T-helper 1 cell treated with Interleukin-12 subunit alpha and Interleukin-12 subunit beta and Interleukin-4 antibody, amounts not matched to agents 30 μg/mL and 1 μg/mL, for 36 hours (primary cell): Measurements from ENCODE around the gene ZNF865.
"Not testable (repeated sequence)": the region's sequence is repeated elsewhere in the genome, so short reads cannot be mapped to it uniquely, and the experiment has no call there.

Experiments
- H3K27ac Mint-ChIP-seq: one replicate; pipeline ENCODE4 v1.8.0; 2021; ENCODE audit warnings: mild to moderate bottlenecking, mixed read lengths
- H3K27me3 Mint-ChIP-seq: one replicate; pipeline ENCODE4 v1.8.0; 2021; ENCODE audit warnings: low read depth, mixed read lengths
- H3K36me3 Mint-ChIP-seq: one replicate; pipeline ENCODE4 v1.8.0; 2021; ENCODE audit warnings: low read depth, mixed read lengths
- H3K4me1 Mint-ChIP-seq: one replicate; pipeline ENCODE4 v1.8.0; 2021; ENCODE audit warnings: low read depth, mixed read lengths
- H3K4me3 Mint-ChIP-seq: one replicate; pipeline ENCODE4 v1.8.0; 2021; ENCODE audit warnings: mild to moderate bottlenecking, moderate library complexity, mixed read lengths
- H3K9me3 Mint-ChIP-seq: one replicate; pipeline ENCODE4 v1.8.0; 2021; ENCODE audit warnings: mixed read lengths

The ZNF865 gene

DNA sequence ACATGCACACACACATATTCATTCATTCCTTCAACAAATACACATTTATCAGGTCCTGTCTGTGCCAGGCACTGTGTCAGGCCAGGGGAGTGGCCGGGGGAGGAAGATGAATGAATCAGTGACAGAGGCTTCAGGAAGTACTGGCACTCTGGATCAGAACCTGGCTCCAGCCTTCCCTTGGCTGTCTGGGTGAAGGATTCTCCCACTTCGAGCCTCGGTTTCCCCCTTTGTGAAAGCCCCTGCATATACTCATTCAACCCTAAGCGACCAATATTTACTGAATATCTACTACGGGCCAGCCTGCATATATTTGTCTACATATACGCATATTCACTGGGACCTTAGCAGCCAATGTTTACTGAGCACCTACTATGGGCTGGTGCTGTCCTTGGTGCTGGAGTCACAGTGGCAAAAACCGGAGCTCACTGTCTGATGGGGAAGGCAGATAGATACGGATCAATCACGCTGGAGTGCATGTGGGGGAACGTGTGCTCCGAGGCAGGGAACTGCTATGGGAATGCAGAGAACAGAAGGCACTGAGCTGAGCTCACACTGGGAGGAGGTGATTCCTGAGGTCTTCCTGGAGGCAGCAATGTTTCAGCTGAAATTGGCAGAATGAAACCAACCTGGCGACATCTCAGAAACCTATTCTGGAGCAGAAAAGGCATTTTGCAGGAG is 24.2 kb upstream of the ZNF865 start:
- Mint-ChIP-seq H3K4me3 (peak overlapping the region; percentile 88), H3K27ac (peak overlapping the region; percentile 71), H3K9me3 (no peaks in the 10 kb centered on the region), H3K27me3 (peaks cover 22% of the 10 kb centered on the region), H3K36me3 (peaks cover 11% of the 10 kb centered on the region), H3K4me1 (peaks cover 21% of the 10 kb centered on the region)

- Mint-ChIP-seq H3K36me3 (peaks cover 8% of the 10 kb centered on the region), H3K27ac (no peak overlapping the region), H3K27me3 (peaks cover 27% of the 10 kb centered on the region), H3K4me3 (no peak overlapping the region), H3K9me3 (no peaks in the 10 kb centered on the region), H3K4me1 (peaks cover 21% of the 10 kb centered on the region)
These were observed 23.6 kb upstream of the ZNF865 start for GRCh38 chr19:55581823-55582223.

DNA sequence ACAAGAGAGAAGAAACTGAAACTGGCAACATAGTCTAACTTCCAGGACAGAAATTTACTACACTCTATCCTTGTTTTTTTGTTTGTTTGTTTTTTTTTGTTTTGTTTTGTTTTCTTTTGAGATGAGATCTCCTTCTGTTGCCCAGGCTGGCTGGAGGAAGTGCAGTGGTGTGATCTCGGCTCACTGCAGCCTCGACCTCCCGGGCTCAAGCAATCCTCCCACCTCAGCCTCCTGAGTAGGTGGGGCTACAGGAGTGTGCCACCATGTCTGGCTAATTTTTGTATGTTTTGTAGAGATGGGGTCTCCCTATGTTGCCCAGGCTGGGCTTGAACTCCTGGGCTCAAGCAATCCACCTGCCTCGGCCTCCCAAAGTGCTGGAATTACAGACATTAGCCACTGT is 23.2 kb upstream of the ZNF865 start:
- H3K27ac Mint-ChIP-seq = not testable (repeated sequence)

GRCh38 chr19:55583897-55584296 is 21.6 kb upstream of the ZNF865 start:
- H3K27me3 Mint-ChIP-seq = peaks cover 34% of the 10 kb centered on the region
- not testable (repeated sequence) for H3K27ac Mint-ChIP-seq, H3K36me3 Mint-ChIP-seq, H3K9me3 Mint-ChIP-seq, H3K4me3 Mint-ChIP-seq
- H3K4me1 Mint-ChIP-seq = peaks cover 24% of the 10 kb centered on the region

More for the DNA sequence above, 23.2 kb upstream of the ZNF865 start:
- peaks cover 32% of the 10 kb centered on the region for H3K27me3 Mint-ChIP-seq
- H3K4me1 Mint-ChIP-seq = peaks cover 22% of the 10 kb centered on the region
- not testable (repeated sequence) for H3K9me3 Mint-ChIP-seq, H3K4me3 Mint-ChIP-seq, H3K36me3 Mint-ChIP-seq

GRCh38 chr19:55584871-55585270 is 20.6 kb upstream of the ZNF865 start:
- no peak overlapping the region for H3K4me3 Mint-ChIP-seq
- H3K27ac Mint-ChIP-seq = no peak overlapping the region
- H3K9me3 Mint-ChIP-seq = no peaks in the 10 kb centered on the region
- H3K4me1 Mint-ChIP-seq = peaks cover 20% of the 10 kb centered on the region
- H3K36me3 Mint-ChIP-seq = no peaks in the 10 kb centered on the region
- H3K27me3 Mint-ChIP-seq = peaks cover 34% of the 10 kb centered on the region

DNA sequence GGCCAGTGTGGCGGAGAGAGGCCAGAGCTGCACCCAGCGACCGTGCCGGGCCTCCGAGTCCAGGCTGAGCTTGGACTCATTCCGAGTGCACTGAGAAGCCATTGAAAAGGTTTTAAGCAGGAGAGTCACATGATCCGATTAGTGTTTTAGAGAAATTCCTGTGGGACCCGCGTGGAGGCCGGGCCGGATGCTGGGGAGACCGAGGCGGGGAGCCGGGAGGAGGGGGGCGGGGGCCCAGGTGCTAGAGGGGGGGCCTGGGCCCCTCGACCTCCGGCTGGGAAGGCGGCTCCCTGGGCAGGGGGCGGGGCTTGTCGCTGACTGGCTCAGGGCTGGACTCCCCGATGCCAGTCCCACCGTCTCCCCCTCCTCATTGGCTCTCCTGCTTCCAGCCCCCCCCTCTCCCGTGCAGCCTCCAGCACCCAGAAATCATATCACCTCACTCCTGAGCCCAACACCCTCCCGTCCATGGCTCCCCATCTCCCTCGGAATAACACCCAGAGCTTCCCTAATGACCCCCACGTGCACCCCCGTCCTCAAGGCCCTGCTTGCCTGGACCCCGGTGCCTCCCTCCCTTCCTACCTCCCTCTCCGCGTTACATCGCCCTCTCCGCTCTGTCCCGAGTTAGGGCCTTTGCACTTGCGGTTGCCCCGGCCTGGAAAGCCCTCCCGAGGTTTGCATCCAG is 19.6 kb upstream of the ZNF865 start:
- Mint-ChIP-seq H3K36me3 (no peaks in the 10 kb centered on the region), H3K4me1 (peaks cover 20% of the 10 kb centered on the region), H3K27me3 (peaks cover 34% of the 10 kb centered on the region), H3K4me3 (peak overlapping the region; percentile 7), H3K9me3 (no peaks in the 10 kb centered on the region), H3K27ac (no peak overlapping the region)

- Mint-ChIP-seq H3K4me3 (peak overlapping the region; percentile 69), H3K4me1 (peaks cover 9% of the 10 kb centered on the region), H3K9me3 (no peaks in the 10 kb centered on the region), H3K36me3 (peaks cover 8% of the 10 kb centered on the region), H3K27ac (no peak overlapping the region), H3K27me3 (peaks cover 34% of the 10 kb centered on the region)
These were observed 18.3 kb upstream of the ZNF865 start for GRCh38 chr19:55586976-55587668.

GRCh38 chr19:55588738-55589137 is 16.7 kb upstream of the ZNF865 start:
- peaks cover 9% of the 10 kb centered on the region for H3K4me1 Mint-ChIP-seq
- H3K4me3 Mint-ChIP-seq = no peak overlapping the region
- peaks cover 11% of the 10 kb centered on the region for H3K36me3 Mint-ChIP-seq
- no peak overlapping the region for H3K27ac Mint-ChIP-seq
- no peaks in the 10 kb centered on the region for H3K9me3 Mint-ChIP-seq
- peaks cover 34% of the 10 kb centered on the region for H3K27me3 Mint-ChIP-seq

DNA sequence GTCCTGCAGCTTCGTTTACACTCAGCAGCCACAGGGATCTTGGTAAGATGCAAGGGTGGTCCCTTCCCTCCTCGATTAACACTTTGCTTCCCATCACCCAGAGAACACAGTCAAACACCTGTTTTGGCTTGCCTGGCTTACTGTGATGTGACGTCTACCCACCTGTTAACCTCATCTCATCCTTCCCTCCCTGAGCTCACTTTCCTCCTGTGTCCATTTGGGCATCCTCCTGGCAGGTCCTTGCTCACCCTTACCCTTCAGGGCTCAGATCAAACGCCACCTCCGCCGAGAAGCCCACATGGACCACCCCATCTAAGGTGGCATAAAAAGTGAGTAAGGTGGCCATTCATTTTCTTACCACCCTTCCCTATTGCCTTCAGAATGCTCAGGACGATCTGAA is 15.3 kb upstream of the ZNF865 start:
- H3K36me3 Mint-ChIP-seq = peaks cover 17% of the 10 kb centered on the region
- no peak overlapping the region for H3K4me3 Mint-ChIP-seq
- no peak overlapping the region for H3K27ac Mint-ChIP-seq
- peaks cover 24% of the 10 kb centered on the region for H3K27me3 Mint-ChIP-seq
- peaks cover 9% of the 10 kb centered on the region for H3K4me1 Mint-ChIP-seq
- H3K9me3 Mint-ChIP-seq = no peaks in the 10 kb centered on the region

GRCh38 chr19:55590617-55591016 is 14.8 kb upstream of the ZNF865 start:
- no peaks in the 10 kb centered on the region for H3K9me3 Mint-ChIP-seq
- no peak overlapping the region for H3K27ac Mint-ChIP-seq

GRCh38 chr19:55591555-55591954 is 13.9 kb upstream of the ZNF865 start:
- Mint-ChIP-seq H3K4me1 (peaks cover 5% of the 10 kb centered on the region), H3K9me3 (no peaks in the 10 kb centered on the region), H3K4me3 (no peak overlapping the region), H3K36me3 (peaks cover 31% of the 10 kb centered on the region), H3K27ac (peak overlapping the region; percentile 57), H3K27me3 (peaks cover 9% of the 10 kb centered on the region)

More at GRCh38 chr19:55590617-55591016, 14.8 kb upstream of the ZNF865 start:
- Mint-ChIP-seq H3K4me3 (no peak overlapping the region), H3K27me3 (peaks cover 19% of the 10 kb centered on the region), H3K36me3 (peaks cover 22% of the 10 kb centered on the region), H3K4me1 (peaks cover 5% of the 10 kb centered on the region)

DNA sequence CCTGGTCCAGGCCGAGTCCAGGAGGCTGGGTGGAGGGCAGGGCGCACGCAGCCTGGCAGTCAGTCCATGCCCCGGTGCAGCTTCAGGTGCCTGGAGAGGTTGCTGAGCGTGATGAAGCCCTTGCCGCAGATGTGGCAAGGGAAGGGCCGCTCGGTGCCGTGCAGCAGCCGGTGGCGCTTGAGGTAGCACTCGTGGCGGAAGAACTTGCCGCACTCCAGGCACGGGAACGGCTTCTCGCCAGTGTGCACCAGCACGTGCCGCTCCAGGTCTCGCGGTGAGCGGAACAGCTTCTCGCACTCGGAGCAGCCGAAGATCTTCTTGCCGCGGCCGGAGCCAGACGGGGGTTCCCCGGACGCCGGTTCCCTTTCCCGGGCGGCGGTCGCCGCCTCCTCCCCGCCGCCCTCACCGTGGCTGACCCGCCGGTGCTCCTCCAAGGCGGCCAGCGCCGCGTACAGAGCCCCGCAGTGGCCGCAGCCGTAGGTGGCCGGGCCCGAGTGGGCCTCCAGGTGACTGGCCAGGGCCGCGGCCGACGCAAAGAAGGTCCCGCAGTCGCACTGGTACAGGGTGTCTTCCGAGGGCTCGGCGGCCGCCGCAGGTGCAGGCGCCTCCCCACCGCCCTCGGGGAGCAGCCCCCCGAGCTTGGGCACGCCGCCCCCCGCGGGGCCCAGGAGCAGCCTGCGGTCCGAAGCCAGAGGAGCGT is 12.9 kb upstream of the ZNF865 start:
- H3K4me3 Mint-ChIP-seq = no peak overlapping the region
- no peaks in the 10 kb centered on the region for H3K9me3 Mint-ChIP-seq
- no peaks in the 10 kb centered on the region for H3K4me1 Mint-ChIP-seq
- H3K27me3 Mint-ChIP-seq = no peaks in the 10 kb centered on the region
- no peak overlapping the region for H3K27ac Mint-ChIP-seq
- H3K36me3 Mint-ChIP-seq = peaks cover 32% of the 10 kb centered on the region

DNA sequence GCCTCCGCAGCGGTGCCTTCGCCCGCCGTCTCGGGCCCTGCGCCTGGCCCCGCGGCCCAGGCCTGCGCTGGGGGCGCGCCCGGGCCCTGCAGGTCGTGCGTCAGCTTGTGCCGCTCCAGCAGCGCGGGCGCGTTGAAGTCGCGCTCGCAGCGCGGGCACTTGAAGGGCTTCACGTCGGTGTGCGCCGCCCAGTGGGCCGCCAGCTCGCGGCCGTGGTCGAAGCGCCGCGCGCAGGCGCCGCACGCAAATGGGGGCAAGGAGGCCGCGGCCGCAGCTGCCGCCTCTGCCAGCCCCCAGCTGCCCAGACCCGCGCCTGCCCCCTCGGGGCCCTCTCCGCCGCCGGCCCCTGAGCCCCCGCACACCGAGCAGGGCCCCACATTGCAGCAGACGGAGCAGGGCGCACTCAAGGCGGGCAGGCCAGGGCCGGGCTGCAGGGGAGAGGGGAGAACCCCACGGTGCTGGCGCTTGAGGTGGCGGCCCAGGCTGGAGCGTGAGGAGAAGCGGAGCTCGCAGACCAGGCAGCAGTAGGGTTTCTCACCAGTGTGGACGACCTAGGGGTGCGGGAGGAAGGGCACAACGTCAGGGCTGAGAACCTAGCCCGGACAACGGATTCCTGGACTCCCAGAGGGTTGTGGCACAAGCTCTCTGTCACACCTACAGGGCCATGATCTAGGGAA is 12.2 kb upstream of the ZNF865 start:
- Mint-ChIP-seq H3K36me3 (peaks cover 34% of the 10 kb centered on the region), H3K9me3 (no peaks in the 10 kb centered on the region), H3K4me3 (no peak overlapping the region), H3K27ac (no peak overlapping the region), H3K27me3 (no peaks in the 10 kb centered on the region), H3K4me1 (no peaks in the 10 kb centered on the region)

DNA sequence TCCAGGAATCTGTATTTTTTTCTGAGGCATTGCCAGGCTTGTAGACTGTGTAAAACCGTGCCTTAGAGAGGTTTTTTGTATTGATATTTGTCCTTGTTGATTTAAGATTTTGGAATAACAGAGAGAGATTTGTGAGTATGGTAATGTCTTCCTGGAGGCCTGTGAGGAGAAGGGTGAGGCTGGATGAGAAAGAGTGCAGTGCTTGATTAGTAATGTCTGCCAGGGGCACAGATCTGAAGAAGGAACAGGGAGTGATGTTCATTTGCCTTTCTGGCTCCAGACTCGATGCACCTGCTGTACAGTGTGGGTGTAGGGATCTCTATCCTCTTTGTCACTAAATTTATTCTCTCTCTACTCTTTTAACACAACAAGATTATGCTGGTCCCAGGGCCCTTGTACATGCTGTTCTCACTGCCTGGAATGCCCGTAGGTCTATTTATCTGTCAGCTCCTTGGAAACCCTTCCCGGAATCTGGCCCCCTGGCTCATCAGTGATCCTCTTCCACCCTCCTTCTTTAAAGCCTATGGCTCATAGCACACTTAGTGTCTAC is 10.4 kb upstream of the ZNF865 start:
- Mint-ChIP-seq H3K36me3 (peaks cover 37% of the 10 kb centered on the region), H3K4me1 (peaks cover 5% of the 10 kb centered on the region), H3K27me3 (no peaks in the 10 kb centered on the region), H3K4me3 (no peak overlapping the region), H3K27ac (no peak overlapping the region), H3K9me3 (no peaks in the 10 kb centered on the region)
